ENCODE results near the gene POLD2. TPM values are rescaled to one million over a fixed set of nuclear protein-coding genes. Genes with fewer than 3 reads are reported as not detected.

Gene POLD2
- polyA plus RNA-seq, 1 donor from 2014 or later, result 79.5 TPM

- H3K36me3 ChIP-seq (ENCODE audit: insufficient read depth, low read length), result no peaks in the 10 kb centered on the region
- H3F3A ChIP-seq (ENCODE audit: insufficient read depth, low read length, poor library complexity, severe bottlenecking), result no peaks in the 10 kb centered on the region
- no peaks in the 10 kb centered on the region for H4K20me1 ChIP-seq (ENCODE audit: insufficient read depth)
- H3K27me3 ChIP-seq (ENCODE audit: insufficient read depth, low read depth, low read length), result no peaks in the 10 kb centered on the region
- H3K4me3 ChIP-seq (ENCODE audit: low read length), result no peak overlapping the region
- H3K27ac ChIP-seq (ENCODE audit: low read length), result no peak overlapping the region
- no peak overlapping the region for H2AFZ ChIP-seq (ENCODE audit: low read depth, low read length)
- TF ChIP-seq TAF1 (IDR thresholded peaks at IDR 0.05; ENCODE audit: low read depth) (no peak), SMC3 (conservative IDR thresholded peaks at IDR 0.05; ENCODE audit: poor library complexity) (no peak), REST (IDR thresholded peaks at IDR 0.05; ENCODE audit: borderline replicate concordance) (no peak), CTCF (IDR thresholded peaks at IDR 0.05; ENCODE audit: poor library complexity, severe bottlenecking) (no peak), EZH2 (IDR thresholded peaks at IDR 0.05; ENCODE audit: borderline replicate concordance, insufficient read depth, low read length, poor library complexity, severe bottlenecking) (no peak), MXI1 (conservative IDR thresholded peaks at IDR 0.05; ENCODE audit: poor library complexity, severe bottlenecking) (no peak), POLR2AphosphoS5 (IDR thresholded peaks at IDR 0.05) (no peak), EP300 (conservative IDR thresholded peaks at IDR 0.05; ENCODE audit: poor library complexity, severe bottlenecking) (no peak), RAD21 (conservative IDR thresholded peaks at IDR 0.05) (no peak)
- no peaks in the 10 kb centered on the region for H3K79me2 ChIP-seq (replicated peaks; ENCODE audit: insufficient read depth, low read length)
- no peak overlapping the region for H3K9ac ChIP-seq (ENCODE audit: low read length)
- no peaks in the 10 kb centered on the region for H3K9me3 ChIP-seq (ENCODE audit: low read length)
- no peak overlapping the region for H3K4me2 ChIP-seq (ENCODE audit: low read length)
- H3K9me2 ChIP-seq (ENCODE audit: insufficient read depth, low read length), result no peaks in the 10 kb centered on the region
Measured at GRCh38 chr7:44154703-44155102, 31.4 kb upstream of the POLD2 start.

GRCh38 chr7:44153948-44154335 lies 30.6 kb upstream of the POLD2 start:
- Histone ChIP-seq H3K79me2 (replicated peaks; ENCODE audit: insufficient read depth, low read length) (no peaks in the 10 kb centered on the region), H2AFZ (ENCODE audit: low read depth, low read length) (no peak overlapping the region), H4K20me1 (ENCODE audit: insufficient read depth) (no peaks in the 10 kb centered on the region), H3K9ac (ENCODE audit: low read length) (no peak overlapping the region), H3F3A (ENCODE audit: insufficient read depth, low read length, poor library complexity, severe bottlenecking) (no peaks in the 10 kb centered on the region), H3K4me2 (ENCODE audit: low read length) (no peak overlapping the region), H3K9me2 (ENCODE audit: insufficient read depth, low read length) (no peaks in the 10 kb centered on the region), H3K9me3 (ENCODE audit: low read length) (no peaks in the 10 kb centered on the region), H3K4me3 (ENCODE audit: low read length) (no peak overlapping the region), H3K36me3 (ENCODE audit: insufficient read depth, low read length) (no peaks in the 10 kb centered on the region), H3K27ac (ENCODE audit: low read length) (no peak overlapping the region), H3K27me3 (ENCODE audit: insufficient read depth, low read depth, low read length) (no peaks in the 10 kb centered on the region)
- no peak for TF ChIP-seq CTCF (IDR thresholded peaks at IDR 0.05; ENCODE audit: poor library complexity, severe bottlenecking)
- TF ChIP-seq RAD21 (conservative IDR thresholded peaks at IDR 0.05), result no peak
- TF ChIP-seq EP300 (conservative IDR thresholded peaks at IDR 0.05; ENCODE audit: poor library complexity, severe bottlenecking), result no peak
- no peak for TF ChIP-seq REST (IDR thresholded peaks at IDR 0.05; ENCODE audit: borderline replicate concordance)
- no peak for TF ChIP-seq EZH2 (IDR thresholded peaks at IDR 0.05; ENCODE audit: borderline replicate concordance, insufficient read depth, low read length, poor library complexity, severe bottlenecking)
- no peak for TF ChIP-seq TAF1 (IDR thresholded peaks at IDR 0.05; ENCODE audit: low read depth)
- no peak for TF ChIP-seq SMC3 (conservative IDR thresholded peaks at IDR 0.05; ENCODE audit: poor library complexity)
- TF ChIP-seq MXI1 (conservative IDR thresholded peaks at IDR 0.05; ENCODE audit: poor library complexity, severe bottlenecking), result no peak
- no peak for TF ChIP-seq POLR2AphosphoS5 (IDR thresholded peaks at IDR 0.05)
